MM.1S (cell line): Measurements from ENCODE around the gene DLX3.

Source experiments
- DNase-seq: peaks from one replicate; pipeline ENCODE4 v3.0.0-alpha.2; 2015
- H2AFZ ChIP-seq: fragments of 300-600 bp; sonication (generic); 2 replicates; pipeline ENCODE4 v1.6.0; 2016; ENCODE audit warnings: antibody characterized with exemption, low read length
- H3F3A ChIP-seq: fragments of 300-600 bp; sonication (generic); 2 replicates; pipeline ENCODE4 v1.6.1; 2016; ENCODE audit warnings: mild to moderate bottlenecking, antibody characterized with exemption, low read length, moderate library complexity, mixed read lengths; ENCODE audit not compliant: insufficient read depth
- H3K27ac ChIP-seq: fragments of 300-600 bp; sonication (generic); 2 replicates; pipeline ENCODE4 v1.5.1; 2016; ENCODE audit warnings: mild to moderate bottlenecking, low read length
- H3K27me3 ChIP-seq: fragments of 300-600 bp; sonication (generic); replicated peaks from 2 replicates; pipeline ENCODE4 v1.6.0; 2016; ENCODE audit warnings: low read length; ENCODE audit not compliant: insufficient read depth
- H3K36me3 ChIP-seq: fragments of 300-600 bp; sonication (generic); replicated peaks from 2 replicates; pipeline ENCODE4 v1.6.1; 2016; ENCODE audit warnings: mild to moderate bottlenecking, low read length, mixed read lengths; ENCODE audit not compliant: insufficient read depth
- H3K4me1 ChIP-seq: fragments of 300-600 bp; sonication (generic); 2 replicates; pipeline ENCODE4 v1.6.1; 2016; ENCODE audit warnings: low read length, mixed read lengths
- H3K4me2 ChIP-seq: fragments of 300-600 bp; sonication (generic); 2 replicates; pipeline ENCODE4 v1.6.0; 2016; ENCODE audit warnings: low read depth, low read length
- H3K4me3 ChIP-seq: fragments of 300-600 bp; sonication (generic); 2 replicates; pipeline ENCODE4 v1.5.1; 2016; ENCODE audit warnings: low read length, mixed read lengths
- H3K79me2 ChIP-seq: fragments of 300-600 bp; sonication (generic); 2 replicates; pipeline ENCODE4 v1.6.1; 2016; ENCODE audit warnings: mixed run types, low read length, mixed read lengths
- H3K9ac ChIP-seq: fragments of 300-600 bp; sonication (generic); 2 replicates; pipeline ENCODE4 v1.6.1; 2016; ENCODE audit warnings: low read length, mixed read lengths
- H3K9me2 ChIP-seq: fragments of 300-600 bp; sonication (generic); replicated peaks from 2 replicates; pipeline ENCODE4 v1.6.1; 2016; ENCODE audit warnings: mild to moderate bottlenecking, low read length, mixed read lengths; ENCODE audit not compliant: insufficient read depth
- H3K9me3 ChIP-seq: fragments of 300-600 bp; sonication (generic); replicated peaks from 2 replicates; pipeline ENCODE4 v1.6.1; 2016; ENCODE audit warnings: mild to moderate bottlenecking, low read length, mixed read lengths; ENCODE audit not compliant: insufficient read depth
- H4K20me1 ChIP-seq: fragments of 300-600 bp; sonication (generic); 2 replicates; pipeline ENCODE4 v1.6.1; 2016; ENCODE audit warnings: mild to moderate bottlenecking, low read length, moderate library complexity, mixed read lengths; ENCODE audit not compliant: insufficient read depth
- CTCF ChIP-seq: fragments of 300-600 bp; sonication (generic); IDR thresholded peaks from 2 replicates; pipeline ENCODE4 v1.5.1; 2016; ENCODE audit warnings: antibody characterized with exemption, low read length, mixed read lengths
- EZH2 ChIP-seq: fragments of 300-600 bp; sonication (generic); optimal IDR thresholded peaks from 2 replicates; pipeline ENCODE3; 2017; ENCODE audit warnings: low read depth, mild to moderate bottlenecking, antibody characterized with exemption, low read length, mixed read lengths
- EZH2phosphoT487 ChIP-seq: fragments of 300-600 bp; sonication (generic); IDR thresholded peaks from 2 replicates; pipeline ENCODE4 v1.6.1; 2018; ENCODE audit warnings: antibody characterized with exemption, low read length

DLX3 gene

GRCh38 chr17:49980703-49981197, 14.3 kb downstream of the DLX3 start:
- H3K27ac ChIP-seq, result no peak overlapping the region
- H3K9me3 ChIP-seq, result no peaks in the 10 kb centered on the region
- no peaks in the 10 kb centered on the region for H4K20me1 ChIP-seq
- H2AFZ ChIP-seq, result no peak overlapping the region
- no peak overlapping the region for H3K4me3 ChIP-seq
- H3K9ac ChIP-seq, result no peak overlapping the region
- TF ChIP-seq CTCF (no peak), EZH2phosphoT487 (no peak), EZH2 (no peak)
- H3K4me1 ChIP-seq, result no peaks in the 10 kb centered on the region
- DNase-seq, result no peak
- no peaks in the 10 kb centered on the region for H3K36me3 ChIP-seq
- no peak overlapping the region for H3K4me2 ChIP-seq
- H3F3A ChIP-seq, result no peaks in the 10 kb centered on the region
- H3K27me3 ChIP-seq, result peaks cover 93% of the 10 kb centered on the region
- no peaks in the 10 kb centered on the region for H3K9me2 ChIP-seq
- H3K79me2 ChIP-seq, result no peaks in the 10 kb centered on the region

GRCh38 chr17:49979748-49980479, 15.1 kb downstream of the DLX3 start:
- Histone ChIP-seq H3K4me1 (no peaks in the 10 kb centered on the region), H3K9me3 (no peaks in the 10 kb centered on the region), H3F3A (no peaks in the 10 kb centered on the region), H3K4me2 (no peak overlapping the region), H3K9me2 (no peaks in the 10 kb centered on the region), H3K4me3 (no peak overlapping the region), H3K79me2 (no peaks in the 10 kb centered on the region), H3K27me3 (peaks cover 93% of the 10 kb centered on the region), H3K9ac (no peak overlapping the region), H3K27ac (no peak overlapping the region), H2AFZ (no peak overlapping the region), H3K36me3 (no peaks in the 10 kb centered on the region), H4K20me1 (no peaks in the 10 kb centered on the region)
- TF ChIP-seq EZH2 (no peak), EZH2phosphoT487 (no peak), CTCF (no peak)
- DNase-seq, result no peak

GRCh38 chr17:49978501-49978900, 16.5 kb downstream of the DLX3 start:
- Histone ChIP-seq H4K20me1 (no peaks in the 10 kb centered on the region), H3K4me2 (no peak overlapping the region), H3F3A (no peaks in the 10 kb centered on the region), H3K4me3 (no peak overlapping the region), H3K9ac (no peak overlapping the region), H3K27ac (no peak overlapping the region), H3K79me2 (no peaks in the 10 kb centered on the region), H3K36me3 (no peaks in the 10 kb centered on the region), H3K9me3 (no peaks in the 10 kb centered on the region), H3K9me2 (no peaks in the 10 kb centered on the region), H3K4me1 (no peaks in the 10 kb centered on the region), H3K27me3 (peaks cover 94% of the 10 kb centered on the region), H2AFZ (no peak overlapping the region)
- TF ChIP-seq EZH2phosphoT487 (no peak), CTCF (no peak), EZH2 (no peak)
- no peak for DNase-seq
